Fibroblast of lung (primary cell): ENCODE data around the gene FAP.
A peak's percentile ranks its signal among the peaks of the same experiment; 100 is the strongest.

Experiments
- EZH2 ChIP-seq: IDR thresholded peaks from 2 replicates; pipeline ENCODE4 v1.5.1; 2012; ENCODE audit warnings: low read length, control low read depth, mild to moderate bottlenecking; ENCODE audit errors: missing control alignments
- TF ChIP-seq, protein P1 (sequence below), 2 donors: IDR thresholded peaks in 1 of 2; conservative IDR thresholded peaks in 1 of 2; 1 replicate in 1 of 2; 2 replicates in 1 of 2; pipeline ENCODE4 v1.5.1; 2011 to 2012; ENCODE audit warnings: low read length in 2 of 2, control low read depth in 1 of 2, inconsistent platforms in 1 of 2, low read depth in 1 of 2, mild to moderate bottlenecking in 1 of 2

DNA sequence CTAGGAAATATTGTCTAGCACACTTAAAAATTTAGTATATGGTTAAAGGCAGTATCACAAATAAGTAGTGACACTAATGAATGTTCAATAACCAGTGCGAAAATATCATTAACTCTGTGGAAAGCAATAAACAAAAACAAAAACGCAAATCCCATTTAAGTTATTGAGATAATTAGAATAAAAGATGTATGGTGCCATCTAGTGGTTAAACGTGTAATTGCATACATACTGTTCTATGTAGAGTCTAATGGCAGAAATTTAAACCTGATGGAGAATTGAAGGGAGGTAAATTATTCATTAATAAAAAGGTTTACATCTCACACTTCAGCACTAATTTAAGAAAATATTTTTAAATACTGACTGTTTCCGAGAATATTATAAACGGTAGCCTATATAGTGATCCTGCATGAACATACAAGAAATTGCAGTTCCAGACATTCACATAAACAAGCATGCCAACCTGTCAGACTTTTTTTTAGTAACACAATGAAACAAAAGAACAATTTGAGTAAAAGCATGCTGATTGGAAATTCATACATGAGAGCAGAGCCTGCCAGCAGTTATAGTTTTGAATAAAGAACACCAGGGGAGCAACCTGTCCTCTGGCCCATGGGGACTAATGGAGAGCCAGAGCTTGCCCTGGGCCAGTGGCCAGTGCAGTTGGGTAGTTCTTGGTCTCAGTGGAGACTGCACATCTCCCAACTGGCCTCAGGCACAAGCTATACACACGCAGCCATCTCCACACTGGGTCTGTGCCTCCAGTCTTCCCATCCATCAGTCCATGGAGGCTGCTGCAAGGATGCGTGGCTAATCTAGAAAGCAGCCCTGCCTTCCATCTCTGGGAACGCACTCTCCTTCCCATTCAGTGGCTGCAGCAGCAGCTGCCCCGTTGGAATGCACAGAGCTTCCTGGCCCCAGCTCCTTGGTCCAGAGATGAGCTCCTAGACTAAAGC, 119.2 kb downstream of the FAP start:
- TF ChIP-seq, protein P1, sequence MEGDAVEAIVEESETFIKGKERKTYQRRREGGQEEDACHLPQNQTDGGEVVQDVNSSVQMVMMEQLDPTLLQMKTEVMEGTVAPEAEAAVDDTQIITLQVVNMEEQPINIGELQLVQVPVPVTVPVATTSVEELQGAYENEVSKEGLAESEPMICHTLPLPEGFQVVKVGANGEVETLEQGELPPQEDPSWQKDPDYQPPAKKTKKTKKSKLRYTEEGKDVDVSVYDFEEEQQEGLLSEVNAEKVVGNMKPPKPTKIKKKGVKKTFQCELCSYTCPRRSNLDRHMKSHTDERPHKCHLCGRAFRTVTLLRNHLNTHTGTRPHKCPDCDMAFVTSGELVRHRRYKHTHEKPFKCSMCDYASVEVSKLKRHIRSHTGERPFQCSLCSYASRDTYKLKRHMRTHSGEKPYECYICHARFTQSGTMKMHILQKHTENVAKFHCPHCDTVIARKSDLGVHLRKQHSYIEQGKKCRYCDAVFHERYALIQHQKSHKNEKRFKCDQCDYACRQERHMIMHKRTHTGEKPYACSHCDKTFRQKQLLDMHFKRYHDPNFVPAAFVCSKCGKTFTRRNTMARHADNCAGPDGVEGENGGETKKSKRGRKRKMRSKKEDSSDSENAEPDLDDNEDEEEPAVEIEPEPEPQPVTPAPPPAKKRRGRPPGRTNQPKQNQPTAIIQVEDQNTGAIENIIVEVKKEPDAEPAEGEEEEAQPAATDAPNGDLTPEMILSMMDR (conservative IDR thresholded peaks at IDR 0.05 in 1 of 2, IDR thresholded peaks at IDR 0.05 in 1 of 2; ENCODE audit: low read depth in 1 of 2, low read length in 2 of 2), result peak in 1 of 2 donors; percentile 46
- no peak for TF ChIP-seq EZH2
